HFFc6 (cell line): ENCODE measurements around the gene PIH1D1. TPM values are rescaled to one million over a fixed set of nuclear protein-coding genes. Genes with fewer than 3 reads are reported as not detected.

Experiments used
- DNase-seq: peaks from one replicate; pipeline ENCODE4 v3.0.0-alpha.2; 2018
- H3K27ac Mint-ChIP-seq: 2 replicates; pipeline ENCODE4 v1.8.0; 2020; ENCODE audit warnings: mild to moderate bottlenecking, mixed read lengths
- H3K27me3 Mint-ChIP-seq: 2 replicates; pipeline ENCODE4 v1.8.0; 2021; ENCODE audit warnings: mild to moderate bottlenecking, moderate library complexity, mixed read lengths; ENCODE audit not compliant: insufficient read depth
- H3K36me3 Mint-ChIP-seq: 2 replicates; pipeline ENCODE4 v1.8.0; 2021; ENCODE audit warnings: low read depth, mixed read lengths
- H3K4me1 Mint-ChIP-seq: 2 replicates; pipeline ENCODE4 v1.8.0; 2020; ENCODE audit warnings: low read depth, mixed read lengths
- H3K4me3 Mint-ChIP-seq: 2 replicates; pipeline ENCODE4 v1.8.0; 2020; ENCODE audit warnings: mild to moderate bottlenecking, moderate library complexity, mixed read lengths
- H3K9me3 Mint-ChIP-seq: 2 replicates; pipeline ENCODE4 v1.8.0; 2020; ENCODE audit warnings: mild to moderate bottlenecking, mixed read lengths
- total RNA-seq, 6 experiments: library from RNA; stranded (reverse); fragmentation: NEBNext Ultra II Directional; extraction: Animal tissue kit (Norgen Biotek cat#: 25700); gene quantifications; 2 replicates in 1 of 6; 3 replicates in 5 of 6; pipeline ENCODE4 v1.2.3, GENCODE V29; 2021
- TF ChIP-seq, protein P1 (sequence below): fragments of 200-600 bp; sonication (generic); IDR thresholded peaks from 2 replicates; pipeline ENCODE4 v1.5.0; 2021; ENCODE audit warnings: antibody characterized with exemption, mild to moderate bottlenecking

The PIH1D1 gene
- total RNA-seq, 6 experiments from 2014 or later: 55.8 to 65.6 (median 57.5) TPM

DNA sequence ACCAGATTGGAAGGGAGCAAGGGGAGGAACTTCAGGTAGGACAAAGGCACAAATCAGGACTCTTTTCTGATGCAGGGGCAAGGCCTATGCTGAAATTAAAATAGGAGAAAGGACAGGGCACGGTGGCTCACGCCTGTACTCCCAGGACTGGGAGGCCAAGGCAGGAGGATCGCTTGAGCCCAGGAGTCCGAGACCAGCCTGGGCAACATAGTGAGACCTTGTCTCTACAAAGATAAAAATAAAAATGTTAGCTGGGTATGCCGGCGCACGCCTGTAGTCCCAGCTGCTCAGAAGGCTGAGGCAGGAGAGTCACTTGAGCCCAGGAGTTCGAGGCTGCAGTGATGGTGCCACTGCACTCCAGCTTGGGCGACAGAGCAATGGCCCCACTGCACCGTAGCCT lies 15.9 kb downstream of the PIH1D1 start:
- Mint-ChIP-seq H3K4me3 (no peak overlapping the region), H3K4me1 (peaks cover 9% of the 10 kb centered on the region), H3K27ac (no peak overlapping the region), H3K27me3 (peaks cover 63% of the 10 kb centered on the region), H3K9me3 (peaks cover 5% of the 10 kb centered on the region; the same call in 1 of the 2 replicates), H3K36me3 (no peaks in the 10 kb centered on the region; the same call in 1 of the 2 replicates)
- no peak for DNase-seq
- TF ChIP-seq, protein P1, sequence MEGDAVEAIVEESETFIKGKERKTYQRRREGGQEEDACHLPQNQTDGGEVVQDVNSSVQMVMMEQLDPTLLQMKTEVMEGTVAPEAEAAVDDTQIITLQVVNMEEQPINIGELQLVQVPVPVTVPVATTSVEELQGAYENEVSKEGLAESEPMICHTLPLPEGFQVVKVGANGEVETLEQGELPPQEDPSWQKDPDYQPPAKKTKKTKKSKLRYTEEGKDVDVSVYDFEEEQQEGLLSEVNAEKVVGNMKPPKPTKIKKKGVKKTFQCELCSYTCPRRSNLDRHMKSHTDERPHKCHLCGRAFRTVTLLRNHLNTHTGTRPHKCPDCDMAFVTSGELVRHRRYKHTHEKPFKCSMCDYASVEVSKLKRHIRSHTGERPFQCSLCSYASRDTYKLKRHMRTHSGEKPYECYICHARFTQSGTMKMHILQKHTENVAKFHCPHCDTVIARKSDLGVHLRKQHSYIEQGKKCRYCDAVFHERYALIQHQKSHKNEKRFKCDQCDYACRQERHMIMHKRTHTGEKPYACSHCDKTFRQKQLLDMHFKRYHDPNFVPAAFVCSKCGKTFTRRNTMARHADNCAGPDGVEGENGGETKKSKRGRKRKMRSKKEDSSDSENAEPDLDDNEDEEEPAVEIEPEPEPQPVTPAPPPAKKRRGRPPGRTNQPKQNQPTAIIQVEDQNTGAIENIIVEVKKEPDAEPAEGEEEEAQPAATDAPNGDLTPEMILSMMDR: no peak

DNA sequence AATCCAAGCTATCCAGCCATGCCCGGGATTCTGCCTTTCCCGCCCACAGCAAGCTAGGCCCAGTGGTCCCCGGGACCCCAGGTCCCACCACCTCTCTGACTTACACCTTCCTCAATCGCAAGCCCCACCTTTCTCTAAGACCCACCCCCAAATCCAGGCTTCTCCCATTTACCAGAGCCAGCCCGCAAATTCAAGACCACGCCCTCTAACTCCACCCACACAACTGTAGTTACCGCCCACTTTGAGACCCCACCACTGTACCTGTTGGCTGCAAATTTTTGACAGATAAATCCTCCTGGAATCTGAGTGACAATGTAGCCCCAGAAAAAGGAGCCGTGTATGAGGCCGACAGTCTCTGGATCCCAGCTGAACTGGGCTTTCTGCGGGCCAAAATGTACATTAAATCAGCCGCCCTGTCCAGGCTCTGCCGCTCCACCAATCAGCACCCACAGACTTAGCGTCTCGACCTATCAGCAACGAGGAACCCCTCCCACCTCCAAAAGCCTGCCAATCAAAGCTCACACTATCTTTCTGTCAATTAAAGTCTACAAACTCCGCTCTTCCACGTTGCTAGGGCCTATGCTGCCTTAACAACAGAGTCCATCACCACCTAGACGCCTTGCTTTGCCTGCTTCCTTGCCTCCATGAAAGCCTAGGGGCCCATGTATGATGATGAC lies 16.6 kb downstream of the PIH1D1 start:
- H3K9me3 Mint-ChIP-seq: peaks cover 5% of the 10 kb centered on the region; the same call in 1 of the 2 replicates
- DNase-seq: no peak
- TF ChIP-seq, protein P1: no peak
- no peak overlapping the region for H3K27ac Mint-ChIP-seq
- H3K4me3 Mint-ChIP-seq: no peak overlapping the region
- H3K27me3 Mint-ChIP-seq: peaks cover 64% of the 10 kb centered on the region
- no peaks in the 10 kb centered on the region; the same call in 1 of the 2 replicates for H3K36me3 Mint-ChIP-seq
- peaks cover 3% of the 10 kb centered on the region; the same call in 1 of the 2 replicates for H3K4me1 Mint-ChIP-seq

DNA sequence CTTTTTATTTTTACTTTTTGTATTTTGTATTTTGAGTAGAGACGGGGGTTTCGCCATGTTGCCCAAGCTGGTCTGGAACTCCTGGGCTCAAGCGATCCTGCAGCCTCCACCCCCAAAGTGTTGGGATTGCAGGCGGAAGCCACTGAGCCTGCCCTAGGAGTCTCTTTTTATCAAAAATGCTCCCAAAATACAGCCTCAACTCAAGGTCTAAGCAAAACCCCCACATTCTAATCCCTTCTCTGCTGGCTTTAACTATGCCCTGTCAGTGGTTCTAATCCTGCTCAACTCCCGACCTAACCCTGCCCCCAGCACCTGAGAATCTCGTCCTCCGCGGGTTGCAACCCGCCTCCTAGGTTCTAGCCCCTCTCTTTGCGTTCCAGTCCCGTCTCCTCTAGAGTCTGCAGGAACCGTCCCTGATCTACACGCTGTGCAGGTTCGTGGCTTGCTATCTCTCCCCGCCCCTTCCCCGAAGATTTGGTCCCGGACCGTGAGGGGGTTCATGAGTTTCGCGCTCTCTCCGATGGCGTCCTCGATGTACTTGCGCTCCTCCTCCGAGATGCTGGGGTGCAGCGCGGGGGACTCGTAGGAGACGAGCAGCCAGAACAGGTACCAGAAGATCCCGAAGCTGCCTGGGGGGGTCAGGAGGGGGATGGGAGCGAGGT lies 18.2 kb downstream of the PIH1D1 start:
- Mint-ChIP-seq H3K36me3 (no peaks in the 10 kb centered on the region; the same call in 1 of the 2 replicates), H3K9me3 (peaks cover 5% of the 10 kb centered on the region; the same call in 1 of the 2 replicates), H3K27me3 (peaks cover 65% of the 10 kb centered on the region), H3K27ac (no peak overlapping the region), H3K4me1 (no peaks in the 10 kb centered on the region), H3K4me3 (no peak overlapping the region)
- DNase-seq: no peak
- TF ChIP-seq, protein P1: no peak

DNA sequence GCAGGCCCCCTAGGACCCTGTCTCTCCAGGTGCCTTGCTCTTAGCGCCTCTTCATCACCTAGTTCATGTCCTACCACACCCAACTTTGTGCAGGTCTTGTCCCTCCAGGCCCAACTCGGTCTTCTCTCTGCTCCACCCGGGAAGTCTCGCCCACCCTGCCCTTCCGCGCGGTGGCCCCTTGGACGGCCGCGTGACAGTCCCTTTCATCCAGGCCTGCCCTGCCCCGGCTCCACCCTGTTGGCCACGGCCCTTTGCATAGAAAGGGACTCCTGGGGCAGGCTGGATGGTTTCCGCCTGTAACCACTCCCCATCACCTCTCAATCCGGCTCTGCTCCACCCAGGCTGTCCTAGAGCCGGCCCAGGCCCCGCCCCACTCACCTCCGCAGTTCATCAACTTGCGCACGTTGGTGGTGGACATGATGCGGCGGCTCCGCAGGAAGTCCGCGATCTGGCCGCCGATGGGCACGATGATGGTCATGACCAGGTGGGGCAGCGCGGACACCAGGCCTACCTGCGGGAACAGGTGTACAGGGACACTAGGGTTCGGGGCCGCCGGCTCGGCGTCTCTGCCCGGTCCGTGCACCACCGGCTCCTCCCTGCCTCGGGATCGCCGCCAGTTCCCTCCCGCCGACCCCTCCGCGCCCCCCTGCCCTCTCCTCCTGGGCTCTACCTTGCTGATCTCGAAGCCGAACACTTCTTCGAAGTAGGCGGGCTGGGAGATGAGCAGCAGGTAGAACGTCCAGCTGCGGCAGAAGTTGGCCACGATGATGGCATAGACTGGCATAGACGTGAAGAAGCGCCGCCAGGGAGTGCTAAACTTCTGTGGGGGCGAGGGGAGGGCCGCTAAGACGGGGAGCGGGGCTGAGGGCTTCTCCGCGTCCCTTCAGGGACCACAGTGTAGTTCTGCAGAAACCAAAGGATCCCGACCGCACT lies 19.2 kb downstream of the PIH1D1 start:
- Mint-ChIP-seq H3K27me3 (peaks cover 64% of the 10 kb centered on the region), H3K27ac (no peak overlapping the region), H3K9me3 (peaks cover 5% of the 10 kb centered on the region; the same call in 1 of the 2 replicates), H3K36me3 (no peaks in the 10 kb centered on the region; the same call in 1 of the 2 replicates), H3K4me3 (no peak overlapping the region), H3K4me1 (no peaks in the 10 kb centered on the region)
- no peak for DNase-seq
- TF ChIP-seq, protein P1: no peak

DNA sequence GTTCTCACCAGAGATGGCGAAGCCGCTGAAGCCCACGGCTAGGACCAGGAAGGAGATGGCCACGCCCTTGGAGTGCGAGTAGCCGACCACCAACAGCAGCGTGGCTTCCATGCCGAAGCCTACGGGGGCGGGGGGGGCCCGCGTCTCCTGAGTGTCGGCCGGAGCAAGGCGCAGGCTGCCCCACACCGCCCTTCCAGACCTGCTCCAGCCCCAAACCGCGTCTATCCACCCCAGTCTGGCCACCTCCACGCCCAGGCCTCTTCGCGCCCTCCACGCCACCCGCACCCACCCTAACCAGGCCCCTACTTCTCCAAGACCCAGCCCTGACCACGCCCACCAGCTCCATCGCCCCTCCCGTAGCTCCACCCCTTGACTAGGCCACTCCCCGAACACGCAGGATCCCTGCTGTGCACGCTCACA lies 20.3 kb downstream of the PIH1D1 start:
- H3K4me1 Mint-ChIP-seq: no peaks in the 10 kb centered on the region
- no peak overlapping the region for H3K27ac Mint-ChIP-seq
- no peaks in the 10 kb centered on the region; the same call in 1 of the 2 replicates for H3K36me3 Mint-ChIP-seq
- H3K27me3 Mint-ChIP-seq: peaks cover 68% of the 10 kb centered on the region
- no peak for DNase-seq
- peaks cover 5% of the 10 kb centered on the region; the same call in 1 of the 2 replicates for H3K9me3 Mint-ChIP-seq
- no peak overlapping the region for H3K4me3 Mint-ChIP-seq
- TF ChIP-seq, protein P1: no peak
